ENCODE measurements around the gene KLHL3.

DNA sequence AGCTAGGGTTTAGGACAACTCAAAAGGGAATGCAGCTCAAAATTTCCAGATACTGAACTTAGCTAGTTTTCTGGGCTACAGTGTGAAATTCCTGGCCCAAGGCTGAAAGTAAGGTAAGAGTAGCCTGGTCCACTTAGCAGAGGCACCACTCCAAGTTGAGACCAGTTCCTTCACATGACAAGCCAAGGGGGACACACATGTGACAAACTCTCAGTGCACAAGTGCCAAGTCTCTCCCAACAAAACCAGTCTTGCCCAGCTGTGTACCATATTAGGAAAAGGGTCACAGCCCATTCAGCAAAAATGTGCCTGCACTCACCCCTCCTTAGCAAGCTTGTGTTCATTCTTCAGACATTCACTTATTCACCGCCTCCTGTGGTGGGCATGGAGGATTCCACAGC lies 27.8 kb downstream of the KLHL3 start:
- TF ChIP-seq POLR2AphosphoS5 (IDR thresholded peaks at IDR 0.05; ENCODE audit: borderline replicate concordance, low read depth, low read length) = no peak
- TF ChIP-seq EZH2 (IDR thresholded peaks at IDR 0.05) = no peak
